ENCODE measurements around the gene EPHA8. TPM values are rescaled to one million over a fixed set of nuclear protein-coding genes. Genes with fewer than 3 reads are reported as not detected.

The EPHA8 gene
- total RNA-seq, 1 experiment from 2014 or later: 3.8 TPM

- TF ChIP-seq ZNF138 (CRISPR knock-in tag; conservative IDR thresholded peaks at IDR 0.05) (no peak), TP53 (CRISPR knock-in tag; IDR thresholded peaks at IDR 0.05) (no peak), FOXJ3 (CRISPR knock-in tag; IDR thresholded peaks at IDR 0.05; ENCODE audit: borderline replicate concordance) (no peak), ETV6 (CRISPR knock-in tag; IDR thresholded peaks at IDR 0.05) (no peak)
Observed at GRCh38 chr1:22613572-22613918, 50.3 kb downstream of the EPHA8 start (continued).

- H3K4me1 Mint-ChIP-seq: peaks cover 5% of the 10 kb centered on the region
- POLR2A ChIA-PET: no interaction called here
- CTCF ChIA-PET: no interaction called here
- TF ChIP-seq ZNF512 (CRISPR knock-in tag; IDR thresholded peaks at IDR 0.05; ENCODE audit: borderline replicate concordance) (no peak), ATF1 (CRISPR knock-in tag; IDR thresholded peaks at IDR 0.05) (no peak), ZNF425 (CRISPR knock-in tag; conservative IDR thresholded peaks at IDR 0.05) (no peak), ZNF317 (CRISPR knock-in tag; IDR thresholded peaks at IDR 0.05; ENCODE audit: borderline replicate concordance, low read depth) (no peak)
- no peaks in the 10 kb centered on the region for H3K36me3 Mint-ChIP-seq
- no peak overlapping the region for H3K27ac Mint-ChIP-seq
- H3K4me3 Mint-ChIP-seq: no peak overlapping the region
- ATAC-seq: no peak
- no peaks in the 10 kb centered on the region; the same call in 1 of the 2 replicates for H3K27me3 Mint-ChIP-seq (ENCODE audit: low read depth)
- DNase-seq (ENCODE audit: low spot score): no peak
- H3K9me3 Mint-ChIP-seq: no peaks in the 10 kb centered on the region
Observed at GRCh38 chr1:22613951-22614350, 50.7 kb downstream of the EPHA8 start.

DNA sequence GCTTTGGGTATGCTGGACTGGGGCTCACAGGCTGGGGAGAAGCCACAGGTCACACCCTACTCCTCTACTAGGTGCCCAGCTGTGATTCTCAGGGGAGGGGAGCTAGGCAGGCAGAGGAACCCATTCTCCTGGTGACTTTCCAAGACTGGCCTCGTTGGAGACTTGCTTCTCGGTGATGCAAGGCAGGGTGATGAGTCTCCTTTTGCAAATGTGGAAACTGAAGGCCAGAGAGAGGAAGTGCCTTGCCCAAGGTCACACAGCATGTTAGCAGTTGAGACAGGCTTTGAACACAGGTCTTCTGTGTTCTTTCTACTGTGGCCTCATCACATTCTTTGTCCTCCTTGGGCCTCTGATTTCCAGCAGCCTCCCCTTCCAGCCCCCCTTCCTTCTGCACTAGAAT lies 52.6 kb downstream of the EPHA8 start:
- Mint-ChIP-seq H3K36me3 (no peaks in the 10 kb centered on the region), H3K4me3 (no peak overlapping the region)
- CTCF ChIA-PET: interaction anchor here (1.3 kb wide), 1 partner anchor 24 kb away, joined by 3 read pairs; no protein-coding TSS in a partner anchor
- TF ChIP-seq MAX (CRISPR knock-in tag; IDR thresholded peaks at IDR 0.05): no peak
- TF ChIP-seq GTF2I (CRISPR knock-in tag; conservative IDR thresholded peaks at IDR 0.05): no peak
- no peak for TF ChIP-seq ZNF396 (CRISPR knock-in tag; IDR thresholded peaks at IDR 0.05; ENCODE audit: borderline replicate concordance)
- TF ChIP-seq ZNF512 (CRISPR knock-in tag; IDR thresholded peaks at IDR 0.05; ENCODE audit: borderline replicate concordance): no peak
- TF ChIP-seq ZNF425 (CRISPR knock-in tag; conservative IDR thresholded peaks at IDR 0.05): no peak
- TF ChIP-seq ZNF317 (CRISPR knock-in tag; IDR thresholded peaks at IDR 0.05; ENCODE audit: borderline replicate concordance, low read depth): no peak
- no peak for TF ChIP-seq ZNF423 (CRISPR knock-in tag; IDR thresholded peaks at IDR 0.05)
- TF ChIP-seq PRRX2 (CRISPR knock-in tag; IDR thresholded peaks at IDR 0.05): no peak
- no peak for TF ChIP-seq CTCF (IDR thresholded peaks at IDR 0.05)
- no peak for TF ChIP-seq ZBTB21 (CRISPR knock-in tag; IDR thresholded peaks at IDR 0.05; ENCODE audit: borderline replicate concordance)
- TF ChIP-seq SOX15 (CRISPR knock-in tag; IDR thresholded peaks at IDR 0.05): no peak
- TF ChIP-seq CREB1 (CRISPR knock-in tag; IDR thresholded peaks at IDR 0.05): no peak
- TF ChIP-seq ZNF219 (CRISPR knock-in tag; IDR thresholded peaks at IDR 0.05; ENCODE audit: borderline replicate concordance): no peak
- TF ChIP-seq, protein P1, sequence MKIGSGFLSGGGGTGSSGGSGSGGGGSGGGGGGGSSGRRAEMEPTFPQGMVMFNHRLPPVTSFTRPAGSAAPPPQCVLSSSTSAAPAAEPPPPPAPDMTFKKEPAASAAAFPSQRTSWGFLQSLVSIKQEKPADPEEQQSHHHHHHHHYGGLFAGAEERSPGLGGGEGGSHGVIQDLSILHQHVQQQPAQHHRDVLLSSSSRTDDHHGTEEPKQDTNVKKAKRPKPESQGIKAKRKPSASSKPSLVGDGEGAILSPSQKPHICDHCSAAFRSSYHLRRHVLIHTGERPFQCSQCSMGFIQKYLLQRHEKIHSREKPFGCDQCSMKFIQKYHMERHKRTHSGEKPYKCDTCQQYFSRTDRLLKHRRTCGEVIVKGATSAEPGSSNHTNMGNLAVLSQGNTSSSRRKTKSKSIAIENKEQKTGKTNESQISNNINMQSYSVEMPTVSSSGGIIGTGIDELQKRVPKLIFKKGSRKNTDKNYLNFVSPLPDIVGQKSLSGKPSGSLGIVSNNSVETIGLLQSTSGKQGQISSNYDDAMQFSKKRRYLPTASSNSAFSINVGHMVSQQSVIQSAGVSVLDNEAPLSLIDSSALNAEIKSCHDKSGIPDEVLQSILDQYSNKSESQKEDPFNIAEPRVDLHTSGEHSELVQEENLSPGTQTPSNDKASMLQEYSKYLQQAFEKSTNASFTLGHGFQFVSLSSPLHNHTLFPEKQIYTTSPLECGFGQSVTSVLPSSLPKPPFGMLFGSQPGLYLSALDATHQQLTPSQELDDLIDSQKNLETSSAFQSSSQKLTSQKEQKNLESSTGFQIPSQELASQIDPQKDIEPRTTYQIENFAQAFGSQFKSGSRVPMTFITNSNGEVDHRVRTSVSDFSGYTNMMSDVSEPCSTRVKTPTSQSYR (CRISPR knock-in tag; IDR thresholded peaks at IDR 0.05): no peak
- TF ChIP-seq USF1 (CRISPR knock-in tag; IDR thresholded peaks at IDR 0.05): no peak

More for the DNA sequence above, 52.6 kb downstream of the EPHA8 start:
- Mint-ChIP-seq H3K27me3 (ENCODE audit: low read depth) (no peaks in the 10 kb centered on the region; the same call in 1 of the 2 replicates), H3K4me1 (no peaks in the 10 kb centered on the region; the same call in 1 of the 2 replicates), H3K9me3 (no peaks in the 10 kb centered on the region), H3K27ac (no peak overlapping the region)
- POLR2A ChIA-PET: no interaction called here
- DNase-seq (ENCODE audit: low spot score) (no peak), ATAC-seq (no peak)
